Endothelial cell of umbilical vein (primary cell): Measurements from ENCODE around the gene GALNT12. TPM values are rescaled to one million over a fixed set of nuclear protein-coding genes. Genes with fewer than 3 reads are reported as not detected.

ENCODE experiments used
- BruUV-seq: library from RNA; stranded (reverse); fragments of 400-500 nt; replicated peaks from 2 replicates; lab custom pipeline; 2021; lab: Mats Ljungman, UMichigan
- CTCF ChIA-PET: fragments of 300-600, 350-600 bp; sonication (Branson Sonifier 250); formaldehyde crosslinking; loops from one replicate; lab custom pipeline; 2021; ENCODE audit warnings: antibody characterized with exemption, inconsistent platforms; lab: Charles Lee
- POLR2A ChIA-PET: fragments of 300-600, 350-600 bp; sonication (Branson Sonifier 250); formaldehyde crosslinking; loops from one replicate; lab custom pipeline; 2021; ENCODE audit warnings: antibody characterized with exemption, inconsistent platforms; lab: Charles Lee
- DNase-seq: peaks from one replicate; pipeline ENCODE4 v3.0.0-alpha.2; 2011; ENCODE audit warnings: low read depth, low spot score
- FAIRE-seq: peaks from 2 replicates; lab custom pipeline; 2011; peaks lifted over from hg19 to GRCh38; lab: Jason Lieb, UNC
- H2AFZ ChIP-seq: 2 replicates; pipeline ENCODE4 v1.6.0; 2012; ENCODE audit warnings: low read depth, low read length, control low read depth, inconsistent platforms
- H3K27ac ChIP-seq: 2 replicates; pipeline ENCODE4 v1.5.1; 2011; ENCODE audit warnings: low read depth, mild to moderate bottlenecking, control low read depth, low read length, moderate library complexity; ENCODE audit not compliant: insufficient read depth
- H3K27me3 ChIP-seq, 2 experiments: 2 replicates each; pipeline versions ENCODE4 v1.6.0 to v1.6.1; 2011; ENCODE audit warnings: low read length in 2 of 2, mixed read lengths in 1 of 2; ENCODE audit not compliant: control insufficient read depth in 2 of 2, insufficient read depth in 2 of 2
- H3K36me3 ChIP-seq, 2 experiments: 2 replicates in 1 of 2; 3 replicates in 1 of 2; pipeline ENCODE4 v1.5.1; 2011; ENCODE audit warnings: low read length in 2 of 2, mild to moderate bottlenecking in 1 of 2, moderate library complexity in 1 of 2; ENCODE audit not compliant: control insufficient read depth in 2 of 2, insufficient read depth in 2 of 2; ENCODE audit errors: extremely low read depth in 1 of 2
- H3K4me1 ChIP-seq: 3 replicates; pipeline ENCODE4 v1.5.1; 2011; ENCODE audit warnings: mild to moderate bottlenecking, low read length; ENCODE audit not compliant: control insufficient read depth, insufficient read depth; ENCODE audit errors: extremely low read depth
- H3K4me2 ChIP-seq: 2 replicates; pipeline ENCODE4 v1.6.1; 2011; ENCODE audit warnings: low read length, control low read depth, mixed read lengths; ENCODE audit not compliant: insufficient read depth
- H3K4me3 ChIP-seq, 3 experiments: fragments of 200-600 bp in 1 of 3; sonication (generic), shearing (Covaris generic) in 1 of 3; replicated peaks in 1 of 3; 2 replicates each; pipeline ENCODE4 v1.5.1; 2011 to 2016; ENCODE audit warnings: control low read depth in 3 of 3, low read length in 3 of 3, mild to moderate bottlenecking in 2 of 3, inconsistent platforms in 1 of 3, low read depth in 1 of 3, moderate library complexity in 1 of 3; ENCODE audit not compliant: insufficient read depth in 1 of 3
- H3K79me2 ChIP-seq: 2 replicates; pipeline ENCODE4 v1.6.0; 2012; ENCODE audit warnings: low read length, inconsistent platforms; ENCODE audit not compliant: control insufficient read depth, insufficient read depth
- H3K9ac ChIP-seq: replicated peaks from 2 replicates; pipeline ENCODE3; 2011; ENCODE audit warnings: low read length, control low read depth; ENCODE audit not compliant: insufficient read depth; ENCODE audit errors: extremely low read depth
- H3K9me1 ChIP-seq: replicated peaks from 3 replicates; pipeline ENCODE4 v1.6.0; 2011; ENCODE audit warnings: mild to moderate bottlenecking, low read length; ENCODE audit not compliant: control insufficient read depth, insufficient read depth; ENCODE audit errors: extremely low read depth
- H3K9me3 ChIP-seq: replicated peaks from 2 replicates; pipeline ENCODE4 v1.5.1; 2012; ENCODE audit warnings: low read length, inconsistent platforms; ENCODE audit not compliant: control insufficient read depth, insufficient read depth
- H4K20me1 ChIP-seq: replicated peaks from 2 replicates; pipeline ENCODE3; 2011; ENCODE audit warnings: mild to moderate bottlenecking, low read length; ENCODE audit not compliant: control insufficient read depth, insufficient read depth; ENCODE audit errors: extremely low read depth
- EZH2 ChIP-seq: IDR thresholded peaks from 2 replicates; pipeline ENCODE4 v1.6.1; 2012; ENCODE audit warnings: borderline replicate concordance, low read depth, mild to moderate bottlenecking, moderate library complexity, low read length, inconsistent platforms; ENCODE audit not compliant: severe bottlenecking
- GATA2 ChIP-seq: IDR thresholded peaks from 2 replicates; pipeline ENCODE4 v1.7.0; 2011; ENCODE audit warnings: low read depth, mild to moderate bottlenecking, moderate library complexity, mixed read lengths, low read length; ENCODE audit not compliant: insufficient read length, insufficient read depth
- dilution Hi-C: fragments of 300-500 bp; cut with MboI; formaldehyde crosslinking; loops from one replicate; pipeline ENCODE4 v1.15.0; 2019; ENCODE audit warnings: low sequenced_read_pairs; ENCODE audit not compliant: extremely low pct_ligation_motif_present
- intact Hi-C: fragments of 100-400 bp; cut with micrococcal nuclease; formaldehyde crosslinking; loops from one replicate; pipeline ENCODE4 v1.10.0; 2022
- polyA plus RNA-seq, 4 experiments: library from polyadenylated mRNA; depleted of rRNA in 3 of 4; stranded (reverse) in 3 of 4; unstranded in 1 of 4; fragments of >200 nt; gene quantifications; 2 replicates each; pipeline versions ENCODE4 v1.2.1 to v1.2.3, GENCODE V29; 2011 to 2012; ENCODE audit warnings: missing spikeins in 1 of 4
- total RNA-seq: library from RNA; stranded (reverse); gene quantifications from 2 replicates; pipeline ENCODE4 v1.2.3, GENCODE V29; 2021
- TF ChIP-seq, protein P1 (sequence below): IDR thresholded peaks from 2 replicates; pipeline ENCODE4 v1.6.1; 2011; ENCODE audit not compliant: insufficient read depth, insufficient read length
- TF ChIP-seq, protein P2 (sequence below), 2 donors: IDR thresholded peaks; 1 replicate in 1 of 2; 2 replicates in 1 of 2; pipeline ENCODE4 v1.5.1; 2011; ENCODE audit warnings: low read length in 2 of 2, mild to moderate bottlenecking in 2 of 2, moderate library complexity in 2 of 2, control low read depth in 1 of 2, inconsistent platforms in 1 of 2, low read depth in 1 of 2; ENCODE audit not compliant: insufficient read depth in 1 of 2; ENCODE audit errors: extremely low read depth in 1 of 2

The GALNT12 gene
- total and polyA plus RNA-seq, 2 donors (not counting 3 experiments of a cell fraction or from before 2014, with no cell fraction given): 0.26 to 0.44 TPM

GRCh38 chr9:98859941-98860340 is 52.5 kb downstream of the GALNT12 start:
- H3K27ac ChIP-seq: no peak overlapping the region
- BruUV-seq: no TSS peak
- POLR2A ChIA-PET: no interaction called here
- intact Hi-C loops (no loop called here), dilution Hi-C loops (no loop called here)
- FAIRE-seq (no peak), DNase-seq (no peak)
- H3K9me3 ChIP-seq: no peaks in the 10 kb centered on the region
- H3K4me3 ChIP-seq: no peak overlapping the region
- no peaks in the 10 kb centered on the region for H3K4me1 ChIP-seq
- no peaks in the 10 kb centered on the region for H3K9me1 ChIP-seq
- no peaks in the 10 kb centered on the region for H3K79me2 ChIP-seq
- peaks cover under 1 to 6% of the 10 kb centered on the region in 2 experiments for H3K27me3 ChIP-seq
- H3K4me2 ChIP-seq: no peak overlapping the region
- no peak overlapping the region for H3K9ac ChIP-seq
- CTCF ChIA-PET: interaction anchor here (1.0 to 4.2 kb wide), 4 partner anchors 11 to 137 kb away, joined by 3 to 68 read pairs (median 5); no protein-coding TSS in a partner anchor
- no peak overlapping the region for H2AFZ ChIP-seq
- no peaks in the 10 kb centered on the region for H4K20me1 ChIP-seq
- H3K36me3 ChIP-seq: no peaks in the 10 kb centered on the region
- no peak for TF ChIP-seq GATA2
- TF ChIP-seq, protein P1, sequence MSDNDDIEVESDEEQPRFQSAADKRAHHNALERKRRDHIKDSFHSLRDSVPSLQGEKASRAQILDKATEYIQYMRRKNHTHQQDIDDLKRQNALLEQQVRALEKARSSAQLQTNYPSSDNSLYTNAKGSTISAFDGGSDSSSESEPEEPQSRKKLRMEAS: no peak

DNA sequence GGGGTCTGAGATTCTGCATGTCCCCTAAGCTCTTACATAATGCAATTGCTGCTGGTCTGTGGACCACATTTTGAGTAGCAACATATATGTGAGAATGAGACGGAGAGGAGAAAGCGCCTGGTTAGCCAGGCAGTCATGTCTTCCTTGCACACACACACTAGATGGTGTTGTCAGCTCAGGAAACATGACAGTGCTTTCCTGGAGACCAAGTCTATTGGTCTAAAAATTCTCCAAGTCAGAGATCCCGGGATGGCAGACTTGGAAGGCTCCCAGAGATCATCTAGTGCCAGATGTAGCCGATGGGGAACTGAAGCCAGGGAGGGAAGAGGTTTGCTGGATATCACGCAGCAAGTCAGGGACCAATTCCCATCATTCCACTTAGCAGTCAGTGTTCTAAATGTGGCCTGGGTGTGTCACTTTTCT is 53.4 kb downstream of the GALNT12 start:
- Histone ChIP-seq H3K9me3 (no peaks in the 10 kb centered on the region), H3K27ac (no peak overlapping the region), H2AFZ (no peak overlapping the region), H3K9ac (no peak overlapping the region), H3K4me2 (no peak overlapping the region), H3K4me3 (no peak overlapping the region), H3K79me2 (no peaks in the 10 kb centered on the region), H3K36me3 (no peaks in the 10 kb centered on the region), H3K4me1 (no peaks in the 10 kb centered on the region), H4K20me1 (no peaks in the 10 kb centered on the region), H3K9me1 (no peaks in the 10 kb centered on the region), H3K27me3 (peaks cover 2 to 6% of the 10 kb centered on the region in 2 experiments)
- no TSS peak for BruUV-seq
- TF ChIP-seq EZH2 (no peak), GATA2 (no peak)
- TF ChIP-seq, protein P2, sequence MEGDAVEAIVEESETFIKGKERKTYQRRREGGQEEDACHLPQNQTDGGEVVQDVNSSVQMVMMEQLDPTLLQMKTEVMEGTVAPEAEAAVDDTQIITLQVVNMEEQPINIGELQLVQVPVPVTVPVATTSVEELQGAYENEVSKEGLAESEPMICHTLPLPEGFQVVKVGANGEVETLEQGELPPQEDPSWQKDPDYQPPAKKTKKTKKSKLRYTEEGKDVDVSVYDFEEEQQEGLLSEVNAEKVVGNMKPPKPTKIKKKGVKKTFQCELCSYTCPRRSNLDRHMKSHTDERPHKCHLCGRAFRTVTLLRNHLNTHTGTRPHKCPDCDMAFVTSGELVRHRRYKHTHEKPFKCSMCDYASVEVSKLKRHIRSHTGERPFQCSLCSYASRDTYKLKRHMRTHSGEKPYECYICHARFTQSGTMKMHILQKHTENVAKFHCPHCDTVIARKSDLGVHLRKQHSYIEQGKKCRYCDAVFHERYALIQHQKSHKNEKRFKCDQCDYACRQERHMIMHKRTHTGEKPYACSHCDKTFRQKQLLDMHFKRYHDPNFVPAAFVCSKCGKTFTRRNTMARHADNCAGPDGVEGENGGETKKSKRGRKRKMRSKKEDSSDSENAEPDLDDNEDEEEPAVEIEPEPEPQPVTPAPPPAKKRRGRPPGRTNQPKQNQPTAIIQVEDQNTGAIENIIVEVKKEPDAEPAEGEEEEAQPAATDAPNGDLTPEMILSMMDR (IDR thresholded peaks at IDR 0.05; ENCODE audit: extremely low read depth in 1 of 2, insufficient read depth in 1 of 2, low read depth in 1 of 2, low read length in 2 of 2): peak in 1 of 2 donors; percentile 11
- intact Hi-C loops (loop anchor here (1.0 kb wide), 1 partner anchor 138 kb away; no protein-coding TSS in a partner anchor), dilution Hi-C loops (no loop called here)
- ChIA-PET POLR2A (no interaction called here), CTCF (interaction anchor here (1.1 to 4.2 kb wide), 5 partner anchors 9 to 280 kb away, joined by 3 to 68 read pairs (median 5); no protein-coding TSS in a partner anchor)
- DNase-seq (peak; percentile 24), FAIRE-seq (no peak)
